ENCODE measurements around the gene PER1.

GRCh38 chr17:8186446-8186786 is 34.2 kb upstream of the PER1 start:
- peak in 2 of 4 donors; percentile 3 to 4 for TF ChIP-seq POLR2A (IDR thresholded peaks at IDR 0.05)
- TF ChIP-seq EP300 (IDR thresholded peaks at IDR 0.05), result no peak
